ENCODE data around the gene CMPK1. TPM values are rescaled to one million over a fixed set of nuclear protein-coding genes. Genes with fewer than 3 reads are reported as not detected.

CMPK1 gene
- total and polyA plus RNA-seq, 10 of the 15 experiments (the other 5 are each of a cell fraction or from before 2014, with no cell fraction given) = 43.7 to 159 (median 85.6) TPM

- Histone ChIP-seq H3K4me1 (ENCODE audit: control insufficient read depth, insufficient read depth, low read length) (peaks cover 4% of the 10 kb centered on the region; the same call in 1 of the 2 replicates), H3K27me3 (replicated peaks in 1 of 2; ENCODE audit: control insufficient read depth in 2 of 2, insufficient read depth in 2 of 2, low read length in 1 of 2) (no peaks in the 10 kb centered on the region), H4K20me1 (ENCODE audit: control insufficient read depth, insufficient read depth) (no peaks in the 10 kb centered on the region), H3K9me3 (replicated peaks; ENCODE audit: control insufficient read depth, insufficient read depth, low read length) (no peaks in the 10 kb centered on the region; the same call in 2 of the 3 replicates), H3K9ac (ENCODE audit: control insufficient read depth, insufficient read depth, low read length) (no peak overlapping the region), H3K4me2 (ENCODE audit: control insufficient read depth, insufficient read depth) (no peak overlapping the region), H3K27ac (ENCODE audit: control insufficient read depth, insufficient read depth) (0 out of 2 replicates have a peak overlapping the region, but pooled peaks have one; percentile 18), H3K36me3 (ENCODE audit: control insufficient read depth in 2 of 2, insufficient read depth in 2 of 2, low read length in 1 of 2) (peaks cover 0 to 5% of the 10 kb centered on the region in 2 experiments; a peak in 2 of 4 replicates), H2AFZ (ENCODE audit: control insufficient read depth, low read depth, low read length) (no peak overlapping the region), H3K79me2 (ENCODE audit: control insufficient read depth, insufficient read depth, low read length) (peaks cover 14% of the 10 kb centered on the region), H3K4me3 (no peak overlapping the region)
- no peak for ATAC-seq
- intact Hi-C loops (cut with micrococcal nuclease; ENCODE audit: unreplicated experiment) (no loop called here), in situ Hi-C loops (cut with MboI) (no loop called here)
- SMC1A ChIA-PET (ENCODE audit: uncharacterized antibody, unreplicated experiment) = interaction anchor here (0.9 to 2.9 kb wide), 2 partner anchors 11 to 169 kb away, joined by 3 to 20 read pairs; no protein-coding TSS in a partner anchor
- 93% methylated on average over 1 of the region's 1 CpG for WGBS (ENCODE audit: insufficient coverage, insufficient replicate concordance, low lambda C conversion rate, missing lambda C conversion rate)
- FAIRE-seq = no peak
- no peak for TF ChIP-seq KDM1A (IDR thresholded peaks at IDR 0.05; ENCODE audit: borderline replicate concordance)
- TF ChIP-seq ZNF274 (IDR thresholded peaks at IDR 0.05; ENCODE audit: insufficient read depth, insufficient read length) = no peak
- TF ChIP-seq EZH2 (IDR thresholded peaks at IDR 0.05; ENCODE audit: borderline replicate concordance, control insufficient read depth, low read depth, low read length) = no peak
- TF ChIP-seq REST (IDR thresholded peaks at IDR 0.05; ENCODE audit: low read depth, low read length) = no peak
- DNase-seq (ENCODE audit: low read depth, low spot score) = no peak
- RAD21 ChIA-PET (ENCODE audit: unreplicated experiment) = interaction anchor here (1.5 kb wide), 1 partner anchor 89 kb away, joined by 3 read pairs; the partner anchor contains the start of gene FOXD2
- POLR2A ChIA-PET = interaction anchor here (1.8 kb wide), 1 partner anchor 14 kb away, joined by 5 read pairs; no protein-coding TSS in a partner anchor
- BruUV-seq (replicated peaks) = no TSS peak
- CTCF ChIA-PET = interaction anchor here (0.6 to 1.6 kb wide), 2 partner anchors 14 to 169 kb away, joined by 4 to 8 read pairs; partner anchors contain the start of gene CMPK1
Observed at GRCh38 chr1:47348246-47348645, 14.7 kb downstream of the CMPK1 start.
